PC-3 (cell line): ENCODE measurements around the gene TMPRSS11E. TPM values are rescaled to one million over a fixed set of nuclear protein-coding genes. Genes with fewer than 3 reads are reported as not detected.

ENCODE experiments used
- ATAC-seq: fragments of 200-7000 bp; cut with Tn5 transposase; 2 replicates; pipeline ENCODE4 v1.9.1; 2020; ENCODE audit warnings: mild to moderate bottlenecking, moderate library complexity
- BruUV-seq: library from RNA; stranded (reverse); fragments of 400-500 nt; replicated peaks from 2 replicates; lab custom pipeline; 2021; lab: Mats Ljungman, UMichigan
- CTCF ChIA-PET: fragments of 300-600 bp; sonication (Branson Sonifier 250); formaldehyde crosslinking; loops from one replicate; lab custom pipeline; 2022; ENCODE audit warnings: antibody characterized with exemption; lab: Charles Lee
- POLR2A ChIA-PET: fragments of 300-600 bp; sonication (Branson Sonifier 250); formaldehyde crosslinking; loops from one replicate; lab custom pipeline; 2022; ENCODE audit warnings: antibody characterized with exemption; ENCODE audit not compliant: unreplicated experiment; lab: Charles Lee
- DNase-seq: peaks from one replicate; pipeline ENCODE4 v3.0.0-alpha.2; 2015
- H2AFZ ChIP-seq: fragments of 300-600 bp; sonication (generic); 2 replicates; pipeline ENCODE4 v1.6.0; 2016; ENCODE audit warnings: antibody characterized with exemption, low read length
- H3F3A ChIP-seq: fragments of 300-600 bp; sonication (generic); one replicate; pipeline ENCODE4 v1.6.0; 2017; ENCODE audit warnings: antibody characterized with exemption, low read length, control low read depth, mild to moderate bottlenecking; ENCODE audit not compliant: unreplicated experiment
- H3K27ac ChIP-seq: fragments of 300-600 bp; sonication (generic); 2 replicates; pipeline ENCODE4 v1.5.1; 2016; ENCODE audit warnings: mild to moderate bottlenecking, low read length
- H3K27me3 ChIP-seq: fragments of 300-600 bp; sonication (generic); 2 replicates; pipeline ENCODE4 v1.6.1; 2016; ENCODE audit warnings: low read length, mixed read lengths
- H3K36me3 ChIP-seq: fragments of 300-600 bp; sonication (generic); 2 replicates; pipeline ENCODE4 v1.6.1; 2016; ENCODE audit warnings: low read depth, mixed run types, low read length, mixed read lengths
- H3K4me1 ChIP-seq: fragments of 300-600 bp; sonication (generic); 2 replicates; pipeline ENCODE4 v1.5.1; 2016; ENCODE audit warnings: low read length; ENCODE audit not compliant: insufficient read depth
- H3K4me2 ChIP-seq: fragments of 300-600 bp; sonication (generic); 2 replicates; pipeline ENCODE4 v1.6.0; 2016; ENCODE audit warnings: low read length
- H3K4me3 ChIP-seq: fragments of 300-600 bp; sonication (generic); 2 replicates; pipeline ENCODE4 v1.5.1; 2016; ENCODE audit warnings: mild to moderate bottlenecking, low read length, mixed read lengths
- H3K79me2 ChIP-seq: fragments of 300-600 bp; sonication (generic); 2 replicates; pipeline ENCODE4 v1.6.1; 2017; ENCODE audit warnings: low read length, mixed read lengths
- H3K9ac ChIP-seq: fragments of 300-600 bp; sonication (generic); 2 replicates; pipeline ENCODE4 v1.6.0; 2016; ENCODE audit warnings: mild to moderate bottlenecking, low read length
- H3K9me2 ChIP-seq: fragments of 300-600 bp; sonication (generic); replicated peaks from 2 replicates; pipeline ENCODE4 v1.6.1; 2016; ENCODE audit warnings: mixed run types, low read length, mixed read lengths
- H3K9me3 ChIP-seq: fragments of 300-600 bp; sonication (generic); 2 replicates; pipeline ENCODE4 v1.6.1; 2016; ENCODE audit warnings: low read length, mixed read lengths
- H4K20me1 ChIP-seq: fragments of 300-600 bp; sonication (generic); 2 replicates; pipeline ENCODE4 v1.6.1; 2016; ENCODE audit warnings: low read length, mixed read lengths
- CTCF ChIP-seq: fragments of 300-600 bp; sonication (generic); conservative IDR thresholded peaks from 2 replicates; pipeline ENCODE4 v1.5.1; 2017; ENCODE audit warnings: antibody characterized with exemption, low read depth, mild to moderate bottlenecking, low read length
- EZH2 ChIP-seq: fragments of 300-600 bp; sonication (generic); IDR thresholded peaks from one replicate; pipeline ENCODE4 v1.6.1; 2017; ENCODE audit warnings: antibody characterized with exemption, mild to moderate bottlenecking, low read length; ENCODE audit not compliant: unreplicated experiment
- EZH2phosphoT487 ChIP-seq: fragments of 300-600 bp; sonication (generic); IDR thresholded peaks from 2 replicates; pipeline ENCODE4 v1.6.1; 2018; ENCODE audit warnings: mild to moderate bottlenecking, antibody characterized with exemption, low read length, borderline replicate concordance
- intact Hi-C: fragments of 100-400 bp; cut with micrococcal nuclease; formaldehyde crosslinking; loops from 2 replicates; pipeline ENCODE4 v1.9.0; 2023
- total RNA-seq: library from RNA; depleted of rRNA; stranded (reverse); fragments of >200 nt; gene quantifications from 2 replicates; pipeline ENCODE4 v1.2.3, GENCODE V29; 2014

The TMPRSS11E gene
- total RNA-seq, 1 experiment from 2014 or later = not detected

- ChIA-PET POLR2A (no interaction called here), CTCF (no interaction called here)
- DNase-seq (no peak), ATAC-seq (no peak)
- Histone ChIP-seq H4K20me1 (no peaks in the 10 kb centered on the region), H3K36me3 (no peaks in the 10 kb centered on the region), H3K27me3 (no peaks in the 10 kb centered on the region), H3K4me2 (no peak overlapping the region), H3K4me1 (0 out of 2 replicates have a peak, but pooled peaks cover 4% of the 10 kb centered on the region), H3K9me3 (no peaks in the 10 kb centered on the region), H2AFZ (no peak overlapping the region), H3K9ac (no peak overlapping the region), H3K27ac (no peak overlapping the region), H3K4me3 (no peak overlapping the region), H3K9me2 (no peaks in the 10 kb centered on the region), H3F3A (no peaks in the 10 kb centered on the region), H3K79me2 (no peaks in the 10 kb centered on the region)
- BruUV-seq = no TSS peak
- TF ChIP-seq EZH2 (no peak), EZH2phosphoT487 (no peak), CTCF (no peak)
- intact Hi-C loops = no loop called here
These were observed 13.0 kb upstream of the TMPRSS11E start for GRCh38 chr4:68434277-68434676.

- POLR2A ChIA-PET = no interaction called here
- Histone ChIP-seq H3K27ac (no peak overlapping the region), H3K4me1 (0 out of 2 replicates have a peak, but pooled peaks cover 4% of the 10 kb centered on the region), H3K36me3 (no peaks in the 10 kb centered on the region), H4K20me1 (no peaks in the 10 kb centered on the region), H3K4me2 (no peak overlapping the region), H3K27me3 (no peaks in the 10 kb centered on the region), H3K9me3 (no peaks in the 10 kb centered on the region), H2AFZ (no peak overlapping the region), H3F3A (no peaks in the 10 kb centered on the region), H3K4me3 (no peak overlapping the region), H3K9ac (no peak overlapping the region), H3K79me2 (no peaks in the 10 kb centered on the region), H3K9me2 (no peaks in the 10 kb centered on the region)
- TF ChIP-seq EZH2 (no peak), CTCF (no peak), EZH2phosphoT487 (no peak)
- intact Hi-C loops = no loop called here
- no TSS peak for BruUV-seq
- CTCF ChIA-PET = no interaction called here
- DNase-seq (no peak), ATAC-seq (no peak)
These were observed 12.4 kb upstream of the TMPRSS11E start for GRCh38 chr4:68434836-68435235.

- Histone ChIP-seq H3K79me2 (no peaks in the 10 kb centered on the region), H3K36me3 (no peaks in the 10 kb centered on the region), H4K20me1 (no peaks in the 10 kb centered on the region), H3K9me2 (no peaks in the 10 kb centered on the region), H3K9me3 (no peaks in the 10 kb centered on the region), H3K27me3 (no peaks in the 10 kb centered on the region), H3K9ac (no peak overlapping the region), H3K4me3 (no peak overlapping the region), H3K27ac (no peak overlapping the region), H2AFZ (no peak overlapping the region), H3K4me2 (no peak overlapping the region), H3F3A (no peaks in the 10 kb centered on the region), H3K4me1 (peaks cover 17% of the 10 kb centered on the region)
- POLR2A ChIA-PET = no interaction called here
- TF ChIP-seq EZH2 (no peak), CTCF (no peak), EZH2phosphoT487 (no peak)
- intact Hi-C loops = no loop called here
- ATAC-seq (no peak), DNase-seq (no peak)
- BruUV-seq = no TSS peak
- CTCF ChIA-PET = no interaction called here
These were observed 2.2 kb upstream of the TMPRSS11E start for GRCh38 chr4:68445111-68445510.
